K562 (cell line): ENCODE measurements around the gene MIEF2. TPM values are rescaled to one million over a fixed set of nuclear protein-coding genes. Genes with fewer than 3 reads are reported as not detected.

Experiments
- BCLAF1 ChIP-seq, 2 experiments: fragments of 450-650 bp in 1 of 2; IDR thresholded peaks; 2 replicates each; pipeline ENCODE4 v1.6.1; 2011 to 2017; ENCODE audit warnings: low read depth in 2 of 2, antibody characterized with exemption in 1 of 2, borderline replicate concordance in 1 of 2, low read length in 1 of 2, mild to moderate bottlenecking in 1 of 2, mixed read lengths in 1 of 2; ENCODE audit not compliant: control insufficient read depth in 1 of 2
- CHD1 ChIP-seq: fragments of 200-600 bp; sonication (generic); IDR thresholded peaks from one replicate; pipeline ENCODE4 v1.6.1; 2012; ENCODE audit warnings: mild to moderate bottlenecking, moderate library complexity, low read length, inconsistent platforms
- E2F8 ChIP-seq: fragments of 450-650 bp; IDR thresholded peaks from 2 replicates; pipeline ENCODE4 v1.7.1; 2018; ENCODE audit warnings: mild to moderate bottlenecking, low read depth; ENCODE audit not compliant: partially characterized antibody
- ETV5 ChIP-seq: sonication (generic); formaldehyde crosslinking; IDR thresholded peaks from 2 replicates; pipeline ENCODE4 v1.4.0; 2020; ENCODE audit warnings: low read depth, mild to moderate bottlenecking, missing genetic modification reagents
- HNRNPH1 ChIP-seq: fragments of 200-400 bp; formaldehyde crosslinking; optimal IDR thresholded peaks from 2 replicates; pipeline ENCODE3; 2017; ENCODE audit warnings: low read depth, mild to moderate bottlenecking, low read length, moderate library complexity
- JUND ChIP-seq, 2 experiments: IDR thresholded peaks; 2 replicates in 1 of 2; 3 replicates in 1 of 2; pipeline ENCODE4 v1.6.1; 2011; ENCODE audit warnings: borderline replicate concordance in 2 of 2, low read depth in 2 of 2, low read length in 2 of 2, improper control_type of control experiment in 1 of 2, missing biosample characterization in 1 of 2, missing genetic modification characterization in 1 of 2, missing genetic modification reagents in 1 of 2
- MAFG ChIP-seq: fragments of 450-650 bp; conservative IDR thresholded peaks from 2 replicates; pipeline ENCODE4 v1.6.1; 2016; ENCODE audit warnings: missing genetic modification characterization, missing compliant biosample characterization
- SMAD2 ChIP-seq: fragments of 150-350 bp; IDR thresholded peaks from 2 replicates; pipeline ENCODE4 v1.6.1; 2014; ENCODE audit warnings: low read depth, mild to moderate bottlenecking, low read length
- TEAD1 ChIP-seq, 2 experiments: fragments of 450-650 bp in 1 of 2; sonication (generic) in 1 of 2; formaldehyde crosslinking; IDR thresholded peaks; 2 replicates each; pipeline versions ENCODE4 v1.4.0 to v1.8.0; 2020 to 2022; ENCODE audit warnings: mild to moderate bottlenecking in 2 of 2, missing genetic modification reagents in 1 of 2
- THAP12 ChIP-seq: fragments of 250-450 bp; sonication (Bioruptor Pico); IDR thresholded peaks from 2 replicates; pipeline ENCODE4 v1.9.0; 2021; ENCODE audit warnings: mild to moderate bottlenecking, inconsistent platforms
- ZFP36 ChIP-seq: fragments of 150-350 bp; IDR thresholded peaks from 2 replicates; pipeline ENCODE4 v1.6.1; 2018; ENCODE audit warnings: low read length, low read depth; ENCODE audit not compliant: partially characterized antibody
- ZNF445 ChIP-seq: fragments of 250-450 bp; sonication (Bioruptor Pico); IDR thresholded peaks from 2 replicates; pipeline ENCODE4 v1.4.0; 2020; ENCODE audit warnings: low read depth, mild to moderate bottlenecking, moderate library complexity
- ZNF589 ChIP-seq: fragments of 200-800 bp; sonication (Bioruptor generic); IDR thresholded peaks from 2 replicates; pipeline ENCODE4 v1.6.1; 2016; ENCODE audit warnings: low read depth, missing genetic modification characterization, missing compliant biosample characterization
- polyA plus RNA-seq, 8 experiments: library from polyadenylated mRNA; depleted of rRNA in 4 of 8; stranded (reverse) in 5 of 8; unstranded in 3 of 8; fragments of >200 nt; fragmentation: Nextera tagmentation in 2 of 8; fragmentation: Illumina TruSeq in 1 of 8; extraction: Ambion mirVana in 2 of 8; extraction: Trizol in 1 of 8; gene quantifications; 2 replicates each; pipeline versions ENCODE4 v1.2.1 to v1.2.3, GENCODE V29; 2011 to 2014; ENCODE audit warnings: inconsistent platforms in 1 of 8, missing spikeins in 1 of 8
- total RNA-seq, 7 experiments: library from RNA; depleted of rRNA in 6 of 7; stranded (reverse); fragments of >200 nt in 6 of 7; fragmentation: Illumina TruSeq in 2 of 7; extraction: Trizol in 2 of 7; gene quantifications; 2 replicates each; pipeline versions ENCODE4 v1.2.1 to v1.2.3, GENCODE V29; 2011 to 2021; ENCODE audit warnings: low replicate concordance in 1 of 7
- TF ChIP-seq, protein P1 (sequence below): sonication (generic); formaldehyde crosslinking; IDR thresholded peaks from 2 replicates; pipeline ENCODE4 v1.4.0; 2020; ENCODE audit warnings: mild to moderate bottlenecking, missing genetic modification reagents

MIEF2 gene
- total and polyA plus RNA-seq, 9 of the 15 experiments (the other 6 are each of a cell fraction or from before 2014, with no cell fraction given): 0.10 to 8.2 (median 2.4) TPM

DNA sequence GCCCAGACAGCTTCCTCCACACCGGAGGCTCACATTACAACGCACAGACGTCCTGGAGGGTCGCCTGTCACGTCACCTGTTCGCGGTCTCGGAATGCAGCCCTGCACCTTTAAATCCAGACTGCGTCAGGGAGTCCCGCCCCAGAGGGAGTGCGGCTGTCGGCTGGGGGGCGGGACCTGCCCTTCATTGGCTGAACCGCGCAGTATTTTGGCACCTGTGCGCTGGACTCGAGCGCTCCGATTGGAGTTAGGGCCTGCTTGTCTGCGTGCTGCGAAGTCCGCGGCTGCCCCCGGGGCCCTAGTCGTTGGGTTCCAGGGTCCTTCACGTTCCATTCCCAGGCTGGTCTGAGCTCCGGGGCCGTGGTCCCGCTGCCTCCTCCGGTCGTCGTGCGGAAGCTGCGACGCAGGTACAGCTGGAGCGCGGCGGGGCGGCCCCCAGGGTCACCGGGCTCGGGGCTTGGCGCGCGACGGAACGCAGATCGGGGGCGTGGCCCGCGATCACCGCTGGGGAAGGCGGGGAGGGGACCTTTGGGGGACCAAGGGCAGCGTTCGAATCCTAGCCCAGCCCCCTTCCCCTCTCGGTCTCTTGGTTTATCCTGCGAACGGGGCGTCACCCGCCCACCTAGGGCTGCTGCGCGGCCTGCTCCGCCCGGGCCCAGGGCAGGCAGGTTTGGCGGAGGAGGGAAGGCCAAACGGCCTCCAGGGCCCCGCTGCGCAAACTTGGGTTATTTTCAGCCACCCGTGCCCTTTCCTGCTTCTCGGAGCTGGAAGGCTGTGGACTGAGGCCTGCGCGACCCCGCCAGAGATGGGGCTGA, at the start of gene MIEF2 (continued):
- TF ChIP-seq CHD1 (no peak), SMAD2 (no peak), MAFG (no peak), E2F8 (no peak), ZNF445 (CRISPR knock-in tag) (no peak), ETV5 (no peak), JUND (IDR thresholded peaks at IDR 0.05; ENCODE audit: borderline replicate concordance, low read depth, low read length) (no peak), JUND (tag; IDR thresholded peaks at IDR 0.05; ENCODE audit: borderline replicate concordance, low read depth, low read length) (no peak), TEAD1 (CRISPR knock-in tag; IDR thresholded peaks at IDR 0.05) (peak in 1 of 2 experiments; percentile 92; a peak in 2 of 4 replicates), BCLAF1 (IDR thresholded peaks at IDR 0.05; ENCODE audit: borderline replicate concordance in 1 of 2, control insufficient read depth in 1 of 2, low read depth in 2 of 2, low read length in 1 of 2) (no peak), ZNF589 (no peak), HNRNPH1 (no peak), ZFP36 (no peak), THAP12 (CRISPR knock-in tag) (no peak)
- TF ChIP-seq, protein P1, sequence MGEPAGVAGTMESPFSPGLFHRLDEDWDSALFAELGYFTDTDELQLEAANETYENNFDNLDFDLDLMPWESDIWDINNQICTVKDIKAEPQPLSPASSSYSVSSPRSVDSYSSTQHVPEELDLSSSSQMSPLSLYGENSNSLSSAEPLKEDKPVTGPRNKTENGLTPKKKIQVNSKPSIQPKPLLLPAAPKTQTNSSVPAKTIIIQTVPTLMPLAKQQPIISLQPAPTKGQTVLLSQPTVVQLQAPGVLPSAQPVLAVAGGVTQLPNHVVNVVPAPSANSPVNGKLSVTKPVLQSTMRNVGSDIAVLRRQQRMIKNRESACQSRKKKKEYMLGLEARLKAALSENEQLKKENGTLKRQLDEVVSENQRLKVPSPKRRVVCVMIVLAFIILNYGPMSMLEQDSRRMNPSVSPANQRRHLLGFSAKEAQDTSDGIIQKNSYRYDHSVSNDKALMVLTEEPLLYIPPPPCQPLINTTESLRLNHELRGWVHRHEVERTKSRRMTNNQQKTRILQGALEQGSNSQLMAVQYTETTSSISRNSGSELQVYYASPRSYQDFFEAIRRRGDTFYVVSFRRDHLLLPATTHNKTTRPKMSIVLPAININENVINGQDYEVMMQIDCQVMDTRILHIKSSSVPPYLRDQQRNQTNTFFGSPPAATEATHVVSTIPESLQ: no peak
